Gastroesophageal sphincter (tissue), 4 donors: ENCODE measurements around the gene SLC26A4. TPM values are rescaled to one million over a fixed set of nuclear protein-coding genes. Genes with fewer than 3 reads are reported as not detected.

Source experiments
- ATAC-seq: fragments of 150-250 bp; one replicate; pipeline ENCODE4 v1.9.1; 2016; ENCODE audit warnings: mild to moderate bottlenecking, moderate library complexity
- H3K27ac ChIP-seq, 4 donors: fragments of 200-600 bp; sonication (generic) in 3 of 4; 1 replicate in 3 of 4; 2 replicates in 1 of 4; pipeline ENCODE4 v1.5.1; 2016 to 2019
- H3K27me3 ChIP-seq: fragments of 200-600 bp; sonication (generic); one replicate; pipeline ENCODE4 v1.5.1; 2019
- H3K36me3 ChIP-seq, 2 donors: fragments of 200-600 bp; sonication (generic); one replicate each; pipeline ENCODE4 v1.5.1; 2019; ENCODE audit warnings: control low read depth in 1 of 2
- H3K4me1 ChIP-seq, 3 donors: fragments of 200-600 bp; sonication (generic); 1 replicate in 2 of 3; 2 replicates in 1 of 3; pipeline ENCODE4 v1.5.1; 2016 to 2019; ENCODE audit warnings: control low read depth in 2 of 3
- H3K4me3 ChIP-seq, 2 donors: fragments of 200-600 bp; sonication (generic); one replicate each; pipeline ENCODE4 v1.5.1; 2019; ENCODE audit warnings: mild to moderate bottlenecking in 1 of 2, moderate library complexity in 1 of 2
- H3K9me3 ChIP-seq, 3 donors: fragments of 200-600 bp; sonication (generic); one replicate each; pipeline ENCODE4 v1.5.1; 2017 to 2019; ENCODE audit warnings: control low read depth in 2 of 3
- EP300 ChIP-seq: sonication (generic); formaldehyde crosslinking; IDR thresholded peaks from one replicate; pipeline ENCODE4 v1.6.1; 2017; ENCODE audit warnings: antibody characterized with exemption, mild to moderate bottlenecking
- POLR2A ChIP-seq, 2 donors: fragments of 450-650 bp; IDR thresholded peaks; one replicate each; pipeline ENCODE4 v1.6.1; 2017; ENCODE audit warnings: antibody characterized with exemption in 2 of 2, mild to moderate bottlenecking in 2 of 2, moderate library complexity in 1 of 2
- POLR2AphosphoS5 ChIP-seq: sonication (generic); formaldehyde crosslinking; IDR thresholded peaks from one replicate; pipeline ENCODE4 v1.6.1; 2017; ENCODE audit warnings: antibody characterized with exemption
- WGBS, 2 donors: methylation state at CpG; one replicate each; pipeline ENCODE4 v1.1.5; 2018; ENCODE audit warnings: low coverage in 1 of 2; 5-methylcytosine and 5-hydroxymethylcytosine counted together
- total RNA-seq, 4 donors: library from RNA; depleted of rRNA; stranded (reverse); fragments of >200 nt; gene quantifications; one replicate each; pipeline ENCODE4 v1.1.0, GENCODE V29; 2016
- TF ChIP-seq, protein P1 (sequence below), 4 experiments: fragments of 200-600 bp in 2 of 4; fragments of 450-650 bp in 2 of 4; sonication (generic) in 1 of 4; IDR thresholded peaks; one replicate each; pipeline ENCODE4 v1.5.1; 2017 to 2019; ENCODE audit warnings: antibody characterized with exemption in 4 of 4, mild to moderate bottlenecking in 2 of 4, moderate library complexity in 2 of 4

Gene SLC26A4
- total RNA-seq, 4 donors from 2014 or later = 0.42 to 6.1 (median 1.4) TPM

DNA sequence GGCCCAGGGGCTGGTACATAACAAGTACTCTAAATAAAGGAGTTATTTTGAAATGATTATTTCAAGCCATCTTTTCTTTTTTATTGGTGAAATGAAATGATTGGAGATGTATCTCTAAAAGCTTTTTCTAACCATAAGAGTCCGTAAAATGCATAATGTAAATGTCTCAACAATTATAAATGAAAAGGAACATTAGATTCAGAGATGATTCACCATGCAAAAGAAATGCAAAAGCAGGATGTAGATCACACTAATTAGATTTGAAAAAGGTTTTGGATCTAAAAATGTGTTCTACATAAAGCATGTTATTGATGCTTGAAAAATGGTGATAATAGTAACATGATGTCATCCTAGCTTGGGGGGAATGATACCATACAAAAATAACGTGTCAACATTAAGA is 15.6 kb downstream of the SLC26A4 start:
- no peaks in the 10 kb centered on the region for H3K4me1 ChIP-seq
- WGBS, 2 donors = 62 to 66% methylated on average over 2 of the region's 2 CpGs
- no peak overlapping the region for H3K4me3 ChIP-seq
- no peaks in the 10 kb centered on the region for H3K36me3 ChIP-seq
- no peaks in the 10 kb centered on the region for H3K27me3 ChIP-seq
- ATAC-seq = no peak
- H3K27ac ChIP-seq = no peak overlapping the region
- TF ChIP-seq EP300 (no peak), POLR2A (IDR thresholded peaks at IDR 0.05) (no peak), POLR2AphosphoS5 (no peak)
- TF ChIP-seq, protein P1, sequence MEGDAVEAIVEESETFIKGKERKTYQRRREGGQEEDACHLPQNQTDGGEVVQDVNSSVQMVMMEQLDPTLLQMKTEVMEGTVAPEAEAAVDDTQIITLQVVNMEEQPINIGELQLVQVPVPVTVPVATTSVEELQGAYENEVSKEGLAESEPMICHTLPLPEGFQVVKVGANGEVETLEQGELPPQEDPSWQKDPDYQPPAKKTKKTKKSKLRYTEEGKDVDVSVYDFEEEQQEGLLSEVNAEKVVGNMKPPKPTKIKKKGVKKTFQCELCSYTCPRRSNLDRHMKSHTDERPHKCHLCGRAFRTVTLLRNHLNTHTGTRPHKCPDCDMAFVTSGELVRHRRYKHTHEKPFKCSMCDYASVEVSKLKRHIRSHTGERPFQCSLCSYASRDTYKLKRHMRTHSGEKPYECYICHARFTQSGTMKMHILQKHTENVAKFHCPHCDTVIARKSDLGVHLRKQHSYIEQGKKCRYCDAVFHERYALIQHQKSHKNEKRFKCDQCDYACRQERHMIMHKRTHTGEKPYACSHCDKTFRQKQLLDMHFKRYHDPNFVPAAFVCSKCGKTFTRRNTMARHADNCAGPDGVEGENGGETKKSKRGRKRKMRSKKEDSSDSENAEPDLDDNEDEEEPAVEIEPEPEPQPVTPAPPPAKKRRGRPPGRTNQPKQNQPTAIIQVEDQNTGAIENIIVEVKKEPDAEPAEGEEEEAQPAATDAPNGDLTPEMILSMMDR (IDR thresholded peaks at IDR 0.05) = no peak
- no peaks in the 10 kb centered on the region for H3K9me3 ChIP-seq

DNA sequence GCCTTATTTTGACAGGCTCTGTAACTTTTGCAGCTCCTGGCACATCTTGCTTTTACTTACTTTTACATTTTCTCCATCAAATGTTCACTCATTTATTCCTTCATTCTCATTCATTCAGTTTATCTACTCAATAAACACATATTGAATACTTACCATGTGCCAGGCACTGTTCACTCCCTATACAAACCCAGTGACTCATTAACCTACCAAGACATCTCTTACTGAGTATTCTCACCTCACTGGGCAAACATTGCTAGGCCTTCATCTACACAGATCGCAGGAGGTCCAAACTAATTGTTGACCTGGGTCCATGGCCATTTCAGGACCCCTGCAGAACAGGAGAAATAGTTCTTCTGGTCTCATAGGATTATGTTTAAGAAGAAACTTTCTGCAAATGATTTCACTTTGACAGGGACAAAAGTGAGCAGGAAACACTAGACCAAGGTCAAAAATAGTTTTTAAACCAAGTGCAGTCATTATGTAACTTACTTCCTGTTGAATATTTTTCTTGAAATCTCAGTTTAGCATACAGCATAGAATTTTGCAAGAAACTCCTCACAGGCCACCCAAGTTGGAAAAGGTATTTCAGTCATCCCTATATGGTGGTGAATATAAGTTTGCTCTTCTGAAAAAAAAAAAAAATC is 17.6 kb downstream of the SLC26A4 start:
- Histone ChIP-seq H3K4me1 (no peaks in the 10 kb centered on the region), H3K27ac (no peak overlapping the region), H3K27me3 (no peaks in the 10 kb centered on the region), H3K4me3 (no peak overlapping the region), H3K9me3 (no peaks in the 10 kb centered on the region), H3K36me3 (no peaks in the 10 kb centered on the region)
- TF ChIP-seq POLR2AphosphoS5 (no peak), POLR2A (IDR thresholded peaks at IDR 0.05) (no peak), EP300 (no peak)
- TF ChIP-seq, protein P1 (IDR thresholded peaks at IDR 0.05) = no peak
- 87 to 90% methylated on average over 1 of the region's 1 CpG for WGBS, 2 donors
- ATAC-seq = no peak

DNA sequence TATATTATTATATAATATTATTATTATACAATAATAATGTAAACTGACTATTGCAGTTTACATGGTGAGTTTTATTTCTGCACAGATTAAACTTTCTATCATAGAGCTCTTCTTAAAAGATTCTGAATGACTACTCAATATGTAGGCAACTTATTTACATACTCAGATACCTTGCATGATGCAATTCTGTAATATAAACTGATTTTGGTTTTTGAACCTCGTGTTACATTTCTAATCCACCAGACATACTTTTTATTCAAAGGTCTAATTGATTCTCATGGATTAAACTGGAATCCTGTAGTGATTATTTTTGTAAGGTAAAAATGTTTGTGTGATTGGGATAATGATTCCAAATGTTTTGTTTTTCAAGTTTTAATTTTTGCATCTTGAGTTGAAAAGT is 19.9 kb downstream of the SLC26A4 start:
- Histone ChIP-seq H3K4me3 (no peak overlapping the region), H3K27ac (no peak overlapping the region), H3K27me3 (no peaks in the 10 kb centered on the region), H3K9me3 (no peaks in the 10 kb centered on the region), H3K4me1 (no peaks in the 10 kb centered on the region), H3K36me3 (no peaks in the 10 kb centered on the region)
- TF ChIP-seq POLR2AphosphoS5 (no peak), POLR2A (IDR thresholded peaks at IDR 0.05) (no peak), EP300 (no peak)
- TF ChIP-seq, protein P1 (IDR thresholded peaks at IDR 0.05) = no peak
- 67 to 93% methylated on average over 1 of the region's 1 CpG for WGBS, 2 donors
- no peak for ATAC-seq

DNA sequence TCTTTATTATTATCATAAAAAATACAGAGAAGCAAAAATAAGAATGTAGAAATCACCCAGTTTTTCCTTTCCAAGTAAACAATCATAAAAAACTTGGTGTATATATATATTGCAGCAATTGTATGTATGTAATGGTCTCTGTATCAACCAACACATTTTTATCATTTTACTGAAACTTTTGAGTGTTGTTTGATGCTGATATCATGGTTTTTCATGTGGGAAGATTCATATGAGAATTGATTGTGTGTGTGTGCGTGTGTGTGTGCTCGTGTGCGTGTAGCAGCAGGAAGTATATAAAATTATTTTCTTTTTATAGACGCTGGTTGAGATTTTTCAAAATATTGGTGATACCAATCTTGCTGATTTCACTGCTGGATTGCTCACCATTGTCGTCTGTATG is 22.3 kb downstream of the SLC26A4 start:
- no peaks in the 10 kb centered on the region for H3K27me3 ChIP-seq
- no peak for TF ChIP-seq EP300
- TF ChIP-seq, protein P1 (IDR thresholded peaks at IDR 0.05) = no peak
- no peak for TF ChIP-seq POLR2A (IDR thresholded peaks at IDR 0.05)
- no peak for TF ChIP-seq POLR2AphosphoS5
- H3K36me3 ChIP-seq = no peaks in the 10 kb centered on the region
- H3K9me3 ChIP-seq = no peaks in the 10 kb centered on the region
- no peak for ATAC-seq
- H3K27ac ChIP-seq = no peak overlapping the region
- H3K4me1 ChIP-seq = no peaks in the 10 kb centered on the region
- no peak overlapping the region for H3K4me3 ChIP-seq
- 94 to 96% methylated on average over 5 of the region's 5 CpGs for WGBS, 2 donors

DNA sequence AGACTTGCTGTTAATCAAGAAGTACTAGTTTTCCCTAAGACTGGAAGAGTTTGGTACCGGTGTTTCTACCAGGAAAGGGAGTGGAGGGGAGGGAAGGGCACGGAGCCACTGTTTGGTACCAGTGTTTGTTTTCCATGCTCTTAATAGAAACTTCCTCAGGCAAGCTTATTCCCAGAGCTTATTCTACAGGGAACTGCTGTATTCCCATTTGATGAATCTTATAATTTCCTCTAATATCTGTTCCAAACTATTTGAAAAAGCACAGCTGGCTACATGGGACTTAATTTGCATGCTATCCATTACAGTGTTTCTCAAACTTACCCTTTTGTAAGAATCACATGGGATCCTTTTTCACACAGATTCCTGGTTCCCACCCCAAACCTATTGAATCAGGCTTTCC is 23.7 kb downstream of the SLC26A4 start:
- H3K4me1 ChIP-seq = no peaks in the 10 kb centered on the region
- no peak overlapping the region for H3K4me3 ChIP-seq
- H3K36me3 ChIP-seq = no peaks in the 10 kb centered on the region
- 45 to 50% methylated on average over 2 of the region's 2 CpGs for WGBS, 2 donors
- H3K9me3 ChIP-seq = no peaks in the 10 kb centered on the region
- ATAC-seq = no peak
- no peak for TF ChIP-seq EP300
- H3K27me3 ChIP-seq = no peaks in the 10 kb centered on the region
- H3K27ac ChIP-seq = no peak overlapping the region
